Glomerular endothelial cell (primary cell): ENCODE data around the gene ARHGAP5. TPM values are rescaled to one million over a fixed set of nuclear protein-coding genes. Genes with fewer than 3 reads are reported as not detected.

ENCODE experiments used
- DNase-seq: peaks from one replicate; pipeline ENCODE4 v3.0.0-alpha.2; 2011; ENCODE audit warnings: low read depth, low spot score; ENCODE audit errors: extremely low read depth
- total RNA-seq: library from RNA; depleted of rRNA; stranded (reverse); fragments of >200 nt; gene quantifications from 2 replicates; pipeline ENCODE4 v1.2.3, GENCODE V29; 2015

The ARHGAP5 gene
- total RNA-seq, 1 donor from 2014 or later = 54.8 TPM

- DNase-seq = no peak
Measured at GRCh38 chr14:32206552-32206951, 129.4 kb downstream of the ARHGAP5 start.

GRCh38 chr14:32208490-32208889 lies 131.4 kb downstream of the ARHGAP5 start:
- no peak for DNase-seq

Other genes starting within 250 kb of the ARHGAP5 start
- not detected in 2 replicates for gene RNU6-7, start 124.7 kb downstream of the ARHGAP5 start, total RNA-seq
- gene RNU6-8, start 126.0 kb downstream of the ARHGAP5 start, total RNA-seq = not detected in 2 replicates